ENCODE measurements around the gene MTAP. TPM values are rescaled to one million over a fixed set of nuclear protein-coding genes. Genes with fewer than 3 reads are reported as not detected.
A peak's percentile ranks its signal among the peaks of the same experiment; 100 is the strongest.

The MTAP gene
- total and polyA plus RNA-seq, 12 donors, result 4.9 to 26.2 (median 20.6) TPM

DNA sequence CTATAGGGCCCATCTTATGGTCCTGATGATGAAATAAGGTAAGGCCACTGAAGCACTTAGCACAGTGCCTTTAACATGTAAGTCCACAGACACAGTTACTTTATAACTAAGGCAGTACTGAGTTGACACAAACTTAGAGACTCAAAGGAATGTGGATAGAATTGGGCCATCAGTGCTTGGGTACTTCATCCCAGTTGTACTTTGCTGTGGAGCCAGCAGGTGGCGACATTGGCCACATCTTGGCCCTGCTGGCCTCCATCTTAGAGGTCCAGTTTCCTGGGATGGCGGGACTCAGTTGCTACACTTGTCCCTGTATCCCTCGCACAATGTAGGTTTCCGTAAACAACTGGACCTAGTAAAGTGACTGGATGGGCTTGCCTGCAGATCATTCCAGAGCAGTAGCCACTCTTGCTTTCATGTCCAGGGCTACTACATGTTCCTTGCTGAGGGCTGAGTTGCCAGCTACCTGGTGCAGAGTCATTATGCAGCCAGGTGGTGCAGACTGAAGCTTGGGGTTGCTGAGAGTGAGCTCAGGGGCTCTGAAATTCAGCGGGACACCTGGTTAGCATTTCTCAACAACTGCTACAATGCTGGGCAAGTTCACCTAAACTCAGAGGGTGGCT is 10.6 kb downstream of the MTAP start:
- TF ChIP-seq, protein P1, sequence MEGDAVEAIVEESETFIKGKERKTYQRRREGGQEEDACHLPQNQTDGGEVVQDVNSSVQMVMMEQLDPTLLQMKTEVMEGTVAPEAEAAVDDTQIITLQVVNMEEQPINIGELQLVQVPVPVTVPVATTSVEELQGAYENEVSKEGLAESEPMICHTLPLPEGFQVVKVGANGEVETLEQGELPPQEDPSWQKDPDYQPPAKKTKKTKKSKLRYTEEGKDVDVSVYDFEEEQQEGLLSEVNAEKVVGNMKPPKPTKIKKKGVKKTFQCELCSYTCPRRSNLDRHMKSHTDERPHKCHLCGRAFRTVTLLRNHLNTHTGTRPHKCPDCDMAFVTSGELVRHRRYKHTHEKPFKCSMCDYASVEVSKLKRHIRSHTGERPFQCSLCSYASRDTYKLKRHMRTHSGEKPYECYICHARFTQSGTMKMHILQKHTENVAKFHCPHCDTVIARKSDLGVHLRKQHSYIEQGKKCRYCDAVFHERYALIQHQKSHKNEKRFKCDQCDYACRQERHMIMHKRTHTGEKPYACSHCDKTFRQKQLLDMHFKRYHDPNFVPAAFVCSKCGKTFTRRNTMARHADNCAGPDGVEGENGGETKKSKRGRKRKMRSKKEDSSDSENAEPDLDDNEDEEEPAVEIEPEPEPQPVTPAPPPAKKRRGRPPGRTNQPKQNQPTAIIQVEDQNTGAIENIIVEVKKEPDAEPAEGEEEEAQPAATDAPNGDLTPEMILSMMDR (IDR thresholded peaks at IDR 0.05), result peak; percentile 61 to 91 (median 79)
- peaks cover 0 to 57% (median 21%) of the 10 kb centered on the region in 9 donors for H3K36me3 ChIP-seq
- H3K4me3 ChIP-seq, result no peak overlapping the region
- peak overlapping the region in 3 of 10 donors; percentile 36 to 65 (median 42) for H3K27ac ChIP-seq
- intact Hi-C loops (cut with DNase I), result loop anchor here (1.0 to 10.0 kb wide), 17 partner anchors 192 to 642 kb away; partner anchors contain the start of genes CDKN2B (in 4 of the 10) and DMRTA1 (in 2 of the 10)
- DNase-seq, result peak; percentile 45 to 70
- no peaks in the 10 kb centered on the region for H3K9me3 ChIP-seq
- H3K27me3 ChIP-seq, result no peaks in the 10 kb centered on the region
- 59 to 73% methylated on average over 5 of the region's 5 CpGs for WGBS, 2 donors
- H3K4me1 ChIP-seq, result peaks cover 0 to 53% (median 31%) of the 10 kb centered on the region in 9 donors
- peak; percentile 64 to 88 (median 72) for ATAC-seq

DNA sequence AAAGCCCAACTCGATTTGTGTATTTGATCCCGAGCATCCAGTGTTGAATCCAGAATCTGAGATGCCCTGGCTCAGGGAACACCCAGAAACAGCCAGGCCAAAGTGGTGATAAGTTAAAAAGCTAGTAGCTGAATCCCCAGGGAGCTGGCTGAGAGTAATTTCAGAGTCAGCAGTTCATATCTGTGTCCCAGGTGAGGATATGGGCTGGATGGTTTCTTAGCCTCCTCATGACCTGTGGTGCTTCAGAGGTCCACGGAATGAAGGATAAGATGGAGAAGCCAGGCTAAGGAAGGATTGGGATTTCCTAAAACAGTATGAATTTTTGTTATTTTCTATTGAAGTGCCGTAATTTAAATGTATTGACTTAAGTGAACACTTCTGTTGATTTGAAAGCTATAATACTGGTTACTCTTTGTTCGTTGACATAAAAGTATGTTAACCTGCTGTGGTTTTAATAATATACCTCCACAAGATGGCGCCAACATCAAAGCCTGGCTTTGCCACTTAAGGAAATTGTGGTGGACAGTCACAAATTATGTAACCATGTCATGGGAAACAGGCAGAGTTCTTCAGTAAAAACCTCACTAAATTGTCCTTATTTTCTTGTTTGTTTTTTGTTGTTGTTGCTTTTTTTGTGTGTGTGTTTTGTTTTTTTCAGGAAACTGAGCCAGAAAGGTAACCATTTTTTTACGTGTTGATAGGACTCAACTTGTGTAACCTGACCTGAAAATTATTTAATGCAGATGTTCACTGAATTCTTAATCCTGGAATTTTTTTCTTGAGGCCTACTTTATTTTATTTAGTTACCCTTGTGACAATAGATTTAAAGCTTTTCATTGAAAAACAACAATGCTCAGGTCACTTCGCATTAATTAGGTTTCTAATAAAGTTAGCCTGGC is 11.4 kb downstream of the MTAP start:
- Histone ChIP-seq H3K9me3 (no peaks in the 10 kb centered on the region), H3K27me3 (no peaks in the 10 kb centered on the region), H3K4me1 (peaks cover 0 to 53% (median 31%) of the 10 kb centered on the region in 9 donors), H3K27ac (peak overlapping the region in 2 of 10 donors; percentile 13 to 27), H3K36me3 (peaks cover 0 to 58% (median 27%) of the 10 kb centered on the region in 9 donors), H3K4me3 (no peak overlapping the region)
- ATAC-seq, result peak in 7 of 8 donors; percentile 34 to 81 (median 74)
- peak in 1 of 2 donors; percentile 81 for DNase-seq
- intact Hi-C loops (cut with DNase I), result loop anchor here (1.0 to 10.0 kb wide), 21 partner anchors 191 to 641 kb away; partner anchors contain the start of genes CDKN2B (in 5 of the 10) and DMRTA1 (in 2 of the 10)
- TF ChIP-seq, protein P1 (IDR thresholded peaks at IDR 0.05), result peak; percentile 77 to 91 (median 82)
- WGBS, 2 donors, result 57 to 65% methylated on average over 8 of the region's 8 CpGs

DNA sequence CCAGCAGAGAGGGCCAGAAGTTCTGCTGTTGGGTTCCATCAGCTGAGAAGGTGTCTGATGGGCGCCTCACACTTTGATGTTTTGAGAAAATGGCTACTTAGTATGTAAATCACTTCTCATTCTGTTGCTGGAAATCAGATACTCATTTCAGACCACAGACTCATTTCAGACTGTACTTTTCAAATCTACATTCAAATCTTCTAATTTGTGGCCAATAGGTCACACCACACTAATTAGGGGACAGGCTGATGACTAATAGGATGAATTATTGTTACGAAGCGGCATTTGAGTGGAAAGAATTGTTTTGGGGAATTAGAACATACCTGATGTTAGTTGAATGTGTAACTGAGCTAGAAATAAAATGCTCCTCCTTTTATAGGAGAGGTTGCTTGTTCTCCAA is 13.2 kb downstream of the MTAP start:
- no peak for ATAC-seq
- H3K27ac ChIP-seq, result no peak overlapping the region
- H3K36me3 ChIP-seq, result peaks cover 0 to 56% (median 28%) of the 10 kb centered on the region in 9 donors
- H3K27me3 ChIP-seq, result no peaks in the 10 kb centered on the region
- no peak for DNase-seq
- H3K4me1 ChIP-seq, result peaks cover 0 to 40% (median 23%) of the 10 kb centered on the region in 9 donors
- WGBS, 2 donors, result 97 to 98% methylated on average over 3 of the region's 3 CpGs
- peaks cover 0 to 5% (median 0%) of the 10 kb centered on the region in 11 donors for H3K9me3 ChIP-seq
- no peak overlapping the region for H3K4me3 ChIP-seq
- TF ChIP-seq, protein P1 (IDR thresholded peaks at IDR 0.05), result no peak
- intact Hi-C loops (cut with DNase I), result loop anchor here (2.0 to 10.0 kb wide), 14 partner anchors 189 to 639 kb away; partner anchors contain the start of genes CDKN2B (in 4 of the 10) and DMRTA1 (in 1 of the 10)

DNA sequence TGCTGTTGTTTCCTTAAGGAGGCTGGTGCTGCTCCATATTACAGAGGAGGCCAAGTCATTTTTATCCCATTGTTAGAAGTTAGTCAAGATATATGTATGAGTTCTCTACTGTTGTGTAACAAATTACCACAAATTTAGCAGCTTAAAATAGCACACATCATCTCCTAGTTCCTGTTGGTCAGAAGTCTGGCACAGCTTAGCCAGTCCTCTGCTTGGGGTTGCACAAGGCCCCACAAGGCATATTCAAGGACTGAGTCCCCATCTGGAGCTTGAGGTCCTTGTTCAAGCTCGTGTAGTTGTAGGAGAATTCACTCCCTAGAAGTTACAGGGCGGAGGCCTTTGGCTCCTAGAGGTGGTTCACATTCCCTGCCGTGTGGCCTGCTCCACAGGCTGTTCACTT is 14.7 kb downstream of the MTAP start:
- peaks cover 0 to 5% (median 0%) of the 10 kb centered on the region in 11 donors for H3K9me3 ChIP-seq
- DNase-seq (no peak), ATAC-seq (peak in 2 of 8 donors; percentile 69 to 78)
- H3K27ac ChIP-seq, result no peak overlapping the region
- no peaks in the 10 kb centered on the region for H3K27me3 ChIP-seq
- 78% methylated on average over 3 of the region's 3 CpGs for WGBS, 2 donors
- intact Hi-C loops (cut with DNase I), result loop anchor here in 8 of 10 donors (5.0 to 10.0 kb wide), 11 partner anchors 188 to 638 kb away; partner anchors contain the start of genes CDKN2B (in 3 of the 8) and DMRTA1 (in 1 of the 8)
- H3K4me1 ChIP-seq, result peaks cover 0 to 25% (median 19%) of the 10 kb centered on the region in 9 donors
- peaks cover 0 to 59% (median 28%) of the 10 kb centered on the region in 9 donors for H3K36me3 ChIP-seq
- no peak overlapping the region for H3K4me3 ChIP-seq
- TF ChIP-seq, protein P1 (IDR thresholded peaks at IDR 0.05), result no peak
